Measurements from ENCODE around the gene AAK1. TPM values are rescaled to one million over a fixed set of nuclear protein-coding genes. Genes with fewer than 3 reads are reported as not detected.
"Not testable (repeated sequence)": the region's sequence is repeated elsewhere in the genome, so short reads cannot be mapped to it uniquely, and the experiment has no call there.

Gene AAK1
- total RNA-seq, 1 donor from 2014 or later: 48.6 TPM

DNA sequence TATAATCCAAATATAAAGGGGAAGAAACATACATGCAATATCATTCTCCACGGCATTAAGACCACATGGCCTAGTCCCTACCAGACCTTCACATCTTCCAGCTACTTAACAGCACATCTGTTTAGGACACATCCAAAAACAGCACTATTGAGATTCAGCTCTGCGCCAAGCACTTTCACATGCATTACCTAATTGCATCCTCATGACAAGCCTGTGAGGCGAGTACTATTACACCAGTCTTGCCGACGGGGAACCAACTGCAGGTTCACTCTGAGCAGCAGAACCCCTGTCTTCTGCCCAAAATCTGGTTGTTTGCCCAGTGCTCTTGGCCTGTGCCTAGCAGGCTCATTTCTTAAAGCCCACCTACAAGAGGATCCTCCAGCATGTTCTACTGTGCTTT, 66.7 kb downstream of the AAK1 start:
- Histone ChIP-seq H3K27me3 (no peaks in the 10 kb centered on the region), H3K4me1 (peaks cover 22% of the 10 kb centered on the region), H3K9me3 (no peaks in the 10 kb centered on the region), H3K36me3 (no peaks in the 10 kb centered on the region), H3K4me3 (no peak overlapping the region), H3K27ac (no peak overlapping the region)
- DNase-seq (ENCODE audit: extremely low spot score in 2 of 2): no peak
- TF ChIP-seq CTCF (IDR thresholded peaks at IDR 0.05) (no peak), POLR2A (IDR thresholded peaks at IDR 0.05) (no peak), POLR2AphosphoS5 (IDR thresholded peaks at IDR 0.05; ENCODE audit: insufficient read depth in 1 of 2, low read depth in 1 of 2) (no peak)
- intact Hi-C loops (cut with DNase I): no loop called here

DNA sequence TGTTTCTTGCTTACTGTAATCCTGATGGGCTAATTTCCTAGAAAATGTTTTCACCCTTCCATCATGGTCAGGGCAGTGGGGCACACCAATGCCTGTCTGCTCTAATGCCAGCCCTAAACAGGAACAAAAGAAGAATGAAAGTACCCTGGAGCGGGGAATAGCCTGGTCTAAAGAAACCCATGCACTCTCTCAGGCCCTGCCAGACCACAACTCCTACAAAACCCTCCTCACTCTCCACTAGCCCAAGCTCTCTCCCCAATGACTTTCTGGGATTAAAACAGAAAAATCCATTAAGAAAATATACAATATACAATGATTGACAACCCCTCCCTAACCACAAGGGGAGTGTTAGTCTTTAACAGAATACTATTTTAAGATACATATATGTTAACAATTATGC, 67.6 kb downstream of the AAK1 start:
- no peaks in the 10 kb centered on the region for H3K36me3 ChIP-seq
- no peak for TF ChIP-seq POLR2A (IDR thresholded peaks at IDR 0.05)
- no peak for TF ChIP-seq CTCF (IDR thresholded peaks at IDR 0.05)
- TF ChIP-seq POLR2AphosphoS5 (IDR thresholded peaks at IDR 0.05; ENCODE audit: insufficient read depth in 1 of 2, low read depth in 1 of 2): no peak
- intact Hi-C loops (cut with DNase I): no loop called here
- H3K4me3 ChIP-seq: no peak overlapping the region
- H3K9me3 ChIP-seq: no peaks in the 10 kb centered on the region
- H3K27me3 ChIP-seq: no peaks in the 10 kb centered on the region
- no peak overlapping the region for H3K27ac ChIP-seq
- H3K4me1 ChIP-seq: peaks cover 27% of the 10 kb centered on the region
- no peak for DNase-seq (ENCODE audit: extremely low spot score in 2 of 2)

- H3K4me1 ChIP-seq: peaks cover 30% of the 10 kb centered on the region
- H3K27me3 ChIP-seq; H3K36me3 ChIP-seq; H3K27ac ChIP-seq; H3K4me3 ChIP-seq; intact Hi-C loops (cut with DNase I); H3K9me3 ChIP-seq; DNase-seq (ENCODE audit: extremely low spot score in 2 of 2): not testable (repeated sequence)
Observed at GRCh38 chr2:69575371-69575770, 68.2 kb downstream of the AAK1 start.

GRCh38 chr2:69572641-69573040, 70.9 kb downstream of the AAK1 start:
- Histone ChIP-seq H3K9me3 (no peaks in the 10 kb centered on the region), H3K27me3 (no peaks in the 10 kb centered on the region), H3K4me3 (no peak overlapping the region), H3K4me1 (peaks cover 32% of the 10 kb centered on the region), H3K36me3 (no peaks in the 10 kb centered on the region), H3K27ac (no peak overlapping the region)
- intact Hi-C loops (cut with DNase I): no loop called here
- TF ChIP-seq POLR2AphosphoS5 (IDR thresholded peaks at IDR 0.05; ENCODE audit: insufficient read depth in 1 of 2, low read depth in 1 of 2) (no peak), CTCF (IDR thresholded peaks at IDR 0.05) (no peak), POLR2A (IDR thresholded peaks at IDR 0.05) (no peak)
- DNase-seq (ENCODE audit: extremely low spot score in 2 of 2): peak in 1 of 2 donors; percentile 44

DNA sequence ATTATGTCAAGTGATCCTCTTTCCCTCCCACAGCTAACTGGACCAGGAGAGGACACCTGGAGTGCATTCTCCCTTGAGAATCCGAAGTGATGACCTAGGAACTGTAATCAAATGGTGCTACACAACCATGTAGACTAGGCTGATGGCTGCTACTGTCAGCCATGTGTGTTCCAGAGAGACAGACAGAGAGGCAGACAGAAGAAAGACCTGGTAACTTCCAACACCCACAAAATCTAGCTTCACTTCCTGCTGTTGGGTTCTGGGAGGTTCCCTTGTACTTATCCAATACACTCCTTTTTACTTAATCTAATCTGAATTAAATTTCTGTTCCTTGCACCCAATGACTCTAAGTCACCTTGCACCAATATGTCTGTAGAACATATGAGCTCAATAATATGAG, 72.3 kb downstream of the AAK1 start:
- no peak overlapping the region for H3K27ac ChIP-seq
- TF ChIP-seq POLR2A (IDR thresholded peaks at IDR 0.05): no peak
- TF ChIP-seq POLR2AphosphoS5 (IDR thresholded peaks at IDR 0.05; ENCODE audit: insufficient read depth in 1 of 2, low read depth in 1 of 2): no peak
- TF ChIP-seq CTCF (IDR thresholded peaks at IDR 0.05): no peak
- H3K4me1 ChIP-seq: peaks cover 32% of the 10 kb centered on the region
- no peak overlapping the region for H3K4me3 ChIP-seq
- DNase-seq (ENCODE audit: extremely low spot score in 2 of 2): no peak
- no peaks in the 10 kb centered on the region for H3K36me3 ChIP-seq
- intact Hi-C loops (cut with DNase I): no loop called here
- H3K27me3 ChIP-seq: no peaks in the 10 kb centered on the region
- no peaks in the 10 kb centered on the region for H3K9me3 ChIP-seq

DNA sequence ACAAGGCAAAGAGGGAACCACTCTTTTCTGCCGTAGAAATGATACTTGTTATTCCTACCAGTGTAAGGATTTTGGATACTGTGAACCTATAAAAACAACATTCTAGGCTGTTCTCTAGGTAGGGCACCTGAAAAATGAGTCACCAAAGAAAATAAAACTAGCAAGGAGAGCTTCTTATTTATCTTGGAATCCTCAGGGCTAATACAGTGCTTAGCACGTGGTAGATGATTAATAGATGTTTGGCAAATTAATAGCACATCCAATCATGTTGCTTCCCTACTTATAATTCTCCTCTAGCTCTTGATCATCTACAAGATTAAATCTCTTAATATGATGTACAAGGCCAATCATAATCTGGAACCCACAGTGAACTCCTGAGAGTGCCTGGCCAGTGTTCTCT, 73.1 kb downstream of the AAK1 start:
- Histone ChIP-seq H3K27me3 (no peaks in the 10 kb centered on the region), H3K36me3 (no peaks in the 10 kb centered on the region), H3K4me3 (no peak overlapping the region), H3K9me3 (no peaks in the 10 kb centered on the region), H3K27ac (no peak overlapping the region), H3K4me1 (peaks cover 39% of the 10 kb centered on the region)
- TF ChIP-seq POLR2A (IDR thresholded peaks at IDR 0.05) (no peak), POLR2AphosphoS5 (IDR thresholded peaks at IDR 0.05; ENCODE audit: insufficient read depth in 1 of 2, low read depth in 1 of 2) (peak in 1 of 2 donors; percentile 79)
- intact Hi-C loops (cut with DNase I): no loop called here
- DNase-seq (ENCODE audit: extremely low spot score in 2 of 2): no peak
